Esophagus squamous epithelium (tissue), 4 donors: Measurements from ENCODE around the gene S100A6.

Experiments used
- CTCF ChIP-seq, 6 experiments: fragments of 450-650 bp in 4 of 6; fragments of 200-600 bp in 2 of 6; sonication (generic) in 2 of 6; IDR thresholded peaks; one replicate each; pipeline ENCODE4 v1.5.1; 2016 to 2019; ENCODE audit warnings: antibody characterized with exemption in 6 of 6, mild to moderate bottlenecking in 4 of 6, moderate library complexity in 4 of 6
- POLR2A ChIP-seq, 4 donors: fragments of 450-650 bp; IDR thresholded peaks; one replicate each; pipeline ENCODE4 v1.6.1; 2017; ENCODE audit warnings: antibody characterized with exemption in 4 of 4, mild to moderate bottlenecking in 4 of 4, moderate library complexity in 3 of 4

DNA sequence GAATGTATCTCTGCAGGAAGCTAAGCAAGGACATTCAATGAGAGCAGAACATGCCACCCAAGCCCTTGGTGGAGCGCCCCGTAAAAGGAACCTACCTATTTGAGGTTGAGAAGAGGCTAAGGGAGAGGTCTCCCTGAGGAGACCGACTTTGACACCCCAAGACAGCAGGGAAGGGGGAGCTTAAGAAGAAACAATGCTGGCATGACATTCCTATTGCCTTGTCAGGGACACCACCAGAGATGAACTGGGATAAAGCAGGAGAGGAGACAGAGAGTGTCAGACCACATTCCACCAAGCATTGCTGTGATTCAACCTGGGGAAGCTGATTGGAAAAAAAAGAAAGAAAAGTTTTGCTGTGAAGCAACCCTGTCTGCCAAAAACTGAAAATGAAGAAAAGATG, 43.1 kb upstream of the S100A6 start:
- TF ChIP-seq CTCF (IDR thresholded peaks at IDR 0.05) (no peak), POLR2A (IDR thresholded peaks at IDR 0.05) (no peak)
